ENCODE measurements around the gene FOXP4.

DNA sequence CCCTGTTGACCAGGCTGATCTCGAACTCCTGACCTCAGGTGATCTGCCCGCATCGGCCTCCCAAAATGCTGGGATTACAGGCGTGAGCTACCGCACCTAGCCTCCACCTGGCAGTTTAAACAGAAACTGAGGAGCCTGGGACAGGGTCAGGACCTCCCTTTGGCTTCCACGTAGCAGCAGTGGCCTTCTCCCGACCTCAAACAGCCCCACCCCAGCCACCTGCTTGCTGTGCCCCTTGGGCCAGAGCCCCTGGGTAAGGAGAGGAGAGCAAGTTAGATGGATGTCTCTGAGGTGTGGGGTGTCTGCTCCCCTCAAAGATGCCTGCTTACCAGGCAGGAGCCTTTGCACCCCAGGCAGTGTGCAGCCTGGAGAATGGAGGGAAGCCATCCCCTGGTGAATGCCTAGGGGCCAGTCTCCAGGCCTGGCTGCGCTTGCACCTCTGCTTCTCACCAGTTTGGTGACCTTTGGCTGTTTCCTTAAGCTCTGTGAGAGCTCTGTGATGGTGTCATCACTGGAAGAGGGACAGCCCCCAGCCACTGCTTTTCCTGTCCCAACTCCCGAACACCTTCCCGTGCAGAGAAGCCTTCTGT, 50.0 kb downstream of the FOXP4 start:
- TF ChIP-seq CTCF (IDR thresholded peaks at IDR 0.05) = no peak
- no peak for TF ChIP-seq CHD4 (IDR thresholded peaks at IDR 0.05; ENCODE audit: borderline replicate concordance)
- no peak for TF ChIP-seq SREBF2 (IDR thresholded peaks at IDR 0.05)
- TF ChIP-seq, protein P1, sequence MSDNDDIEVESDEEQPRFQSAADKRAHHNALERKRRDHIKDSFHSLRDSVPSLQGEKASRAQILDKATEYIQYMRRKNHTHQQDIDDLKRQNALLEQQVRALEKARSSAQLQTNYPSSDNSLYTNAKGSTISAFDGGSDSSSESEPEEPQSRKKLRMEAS (IDR thresholded peaks at IDR 0.05) = no peak

Measured in A549 (cell line).